ENCODE results near the gene CDKN1C.

Gene CDKN1C

GRCh38 chr11:2867142-2867541, 18.4 kb downstream of the CDKN1C start:
- no peak for DNase-seq

DNA sequence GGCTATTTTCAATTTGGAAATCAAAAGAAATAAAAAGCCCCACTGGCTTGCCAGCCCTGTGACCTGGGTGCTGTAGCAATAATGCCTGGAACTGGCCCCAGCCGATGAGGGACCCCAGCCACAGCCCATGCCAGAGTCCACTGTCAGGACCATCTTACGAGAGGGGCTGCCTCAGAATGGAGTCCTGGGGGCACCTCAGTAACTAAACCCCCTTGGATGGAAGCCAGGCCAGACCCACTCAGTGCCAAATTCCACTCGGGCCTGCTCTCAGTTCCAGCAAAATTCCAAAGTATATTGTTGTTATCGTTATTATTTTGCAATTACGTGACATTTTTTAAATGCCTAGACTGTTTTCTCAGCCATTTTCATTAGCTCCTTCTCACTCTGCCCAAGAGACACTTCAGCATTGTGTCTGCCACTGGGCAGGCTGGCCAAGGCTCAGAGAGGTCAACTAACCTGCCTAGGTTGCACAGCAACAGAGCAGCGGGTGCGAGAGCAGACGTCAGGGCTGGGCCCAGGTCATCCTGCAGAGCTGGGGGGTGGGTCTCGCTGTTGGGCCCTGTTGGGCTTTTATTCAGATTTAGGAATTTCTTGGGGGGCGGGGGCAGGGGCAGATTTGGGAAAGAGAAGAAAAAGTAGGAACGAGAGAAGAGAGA, 19.5 kb downstream of the CDKN1C start:
- no peak for DNase-seq

DNA sequence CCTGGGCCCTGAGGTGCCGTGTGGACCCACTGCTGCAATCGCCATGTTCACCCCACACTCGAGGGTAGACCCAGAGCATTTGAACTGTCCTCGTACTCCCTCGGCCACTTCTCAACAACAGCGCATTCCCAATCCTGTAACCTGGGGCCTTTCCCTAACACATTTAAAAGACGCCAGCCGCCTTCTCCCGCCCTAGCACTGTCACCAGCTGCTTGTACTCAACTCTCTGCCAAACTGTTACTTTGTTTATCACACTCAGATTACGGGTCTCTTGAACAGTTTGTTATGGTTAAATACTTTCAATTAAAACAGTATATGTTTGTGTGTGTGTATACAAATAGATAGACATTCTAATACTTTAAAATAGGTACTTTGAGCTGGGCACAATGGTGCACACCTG, 20.7 kb downstream of the CDKN1C start:
- DNase-seq = no peak

DNA sequence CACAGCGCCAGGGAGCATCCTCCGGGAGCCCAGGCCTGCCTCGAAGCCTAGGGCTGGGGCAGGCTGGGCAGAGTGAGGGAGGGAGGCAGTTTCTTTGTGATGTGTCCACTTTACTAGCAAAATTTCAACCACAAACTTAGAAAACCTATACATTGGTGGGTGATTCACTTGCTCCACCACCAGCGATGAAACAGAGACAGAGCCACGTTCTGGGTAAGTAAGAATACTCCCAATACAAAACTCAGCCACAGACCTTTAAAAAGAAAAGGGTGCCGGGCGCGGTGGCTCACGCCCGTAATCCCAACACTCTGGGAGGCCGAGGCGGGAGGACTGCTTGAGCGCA, 22.3 kb downstream of the CDKN1C start:
- DNase-seq = no peak

- DNase-seq = no peak
Observed at GRCh38 chr11:2862395-2863275, 22.9 kb downstream of the CDKN1C start.

DNA sequence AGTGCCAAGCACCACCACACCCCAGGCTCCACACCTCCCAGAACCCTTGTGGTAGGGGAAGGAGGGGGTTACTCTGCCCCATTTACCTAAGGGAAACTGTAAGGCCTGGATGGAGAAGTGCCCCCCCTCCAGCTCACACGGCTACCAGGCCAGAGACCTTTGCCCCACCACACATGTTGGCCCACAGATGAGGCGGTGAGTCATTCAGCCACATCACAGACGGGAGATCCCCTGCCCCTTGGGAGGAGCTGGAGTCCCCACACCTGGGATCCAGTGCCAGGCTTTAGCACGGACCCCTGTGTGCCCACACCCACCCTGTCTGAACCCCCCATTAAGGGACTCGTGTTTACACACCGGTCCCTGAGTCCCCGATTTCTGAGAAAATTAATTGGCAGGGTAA, 24.9 kb downstream of the CDKN1C start:
- no peak for DNase-seq

DNA sequence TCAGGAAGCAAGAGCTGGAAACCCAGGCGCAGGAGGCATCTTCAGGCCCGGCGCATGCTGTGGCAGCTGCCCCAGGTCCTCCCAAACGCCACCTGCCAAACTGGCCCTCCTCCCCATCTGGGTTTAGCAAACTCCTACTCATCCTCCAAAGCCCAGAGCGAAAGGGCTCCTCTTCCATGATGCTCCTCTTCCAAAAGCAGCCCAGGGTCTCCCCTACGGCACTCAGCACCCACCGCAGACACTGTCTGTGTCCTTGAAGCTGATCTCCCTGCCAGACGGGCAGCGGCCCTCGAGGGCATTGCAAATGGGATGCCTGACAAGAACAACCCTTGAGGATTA, 25.9 kb downstream of the CDKN1C start:
- no peak for DNase-seq

DNA sequence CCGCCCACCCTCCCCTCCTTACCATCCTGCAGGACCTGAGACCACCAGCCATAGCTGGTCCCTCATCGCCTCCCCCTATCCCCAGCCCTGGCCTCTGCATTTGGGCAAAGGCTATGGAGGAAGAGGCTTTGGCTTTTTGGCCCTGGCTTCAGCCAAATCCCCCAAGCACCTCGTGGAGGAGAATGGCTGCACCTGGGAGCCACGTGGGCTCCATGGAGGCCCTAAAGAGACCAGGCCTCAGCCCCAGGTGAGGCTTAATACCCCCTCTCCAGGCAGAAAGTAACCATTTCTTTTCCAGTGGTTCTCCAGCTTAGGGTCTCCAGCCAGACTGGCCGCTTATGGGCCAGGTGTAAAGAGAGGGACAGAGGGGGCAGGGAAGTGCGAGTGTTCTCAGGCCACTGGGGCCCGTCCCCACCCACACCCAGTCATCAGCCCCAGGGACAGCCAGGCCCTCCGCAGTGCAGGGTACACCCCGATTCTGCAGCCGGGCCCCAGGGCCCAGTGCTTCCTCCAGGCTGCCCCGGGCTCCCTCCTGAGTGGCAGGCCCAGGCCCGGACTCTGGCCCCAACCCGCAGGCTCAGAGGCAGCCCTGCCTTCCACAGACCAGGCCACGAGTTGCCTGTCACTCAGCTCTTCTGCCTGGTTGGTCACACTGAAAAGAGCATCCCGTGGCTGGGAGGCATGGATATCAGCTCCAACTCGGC, 26.4 kb downstream of the CDKN1C start:
- no peak for DNase-seq

DNA sequence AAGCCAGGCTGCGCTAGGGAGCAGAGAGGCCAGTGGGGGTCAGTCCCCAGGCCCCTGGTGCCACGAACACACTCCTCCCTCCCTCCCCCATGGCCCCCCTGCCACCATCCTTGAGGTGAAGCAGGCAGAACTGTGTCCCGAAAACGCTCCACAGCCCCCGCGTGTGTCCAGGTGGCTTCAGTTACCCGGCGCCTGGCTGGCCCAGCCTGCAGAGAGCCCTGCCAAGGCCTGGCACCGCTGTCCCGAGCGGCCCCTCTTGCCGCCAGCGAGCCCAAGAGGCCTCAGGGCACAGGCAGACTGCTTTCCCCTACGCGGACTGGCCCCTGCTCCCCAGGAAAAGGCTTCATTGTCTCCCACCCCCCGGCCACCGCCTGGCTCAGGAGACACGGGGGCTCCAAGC, 27.7 kb downstream of the CDKN1C start:
- no peak for DNase-seq

DNA sequence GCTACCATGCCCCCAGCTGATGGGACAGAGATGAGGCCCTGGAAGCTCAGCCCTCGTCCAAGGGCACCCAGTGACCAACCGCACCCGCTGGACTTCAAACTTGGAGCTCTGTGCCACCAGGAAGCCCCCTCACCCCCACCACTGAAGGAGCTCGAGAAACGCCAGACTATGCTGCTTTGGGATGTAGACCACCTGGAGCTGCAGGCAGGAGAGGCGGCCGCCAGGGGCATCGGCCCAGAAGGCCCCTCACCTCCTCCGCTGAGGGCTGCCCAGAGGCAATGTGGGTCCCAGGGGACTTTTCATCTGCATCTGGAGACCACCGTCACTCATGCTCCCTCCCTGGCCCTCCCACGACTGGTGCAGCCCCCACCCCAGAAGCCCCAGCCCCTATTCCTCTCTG, 28.3 kb downstream of the CDKN1C start:
- no peak for DNase-seq

- DNase-seq = no peak
Observed at GRCh38 chr11:2855162-2855561, 30.4 kb downstream of the CDKN1C start.

DNA sequence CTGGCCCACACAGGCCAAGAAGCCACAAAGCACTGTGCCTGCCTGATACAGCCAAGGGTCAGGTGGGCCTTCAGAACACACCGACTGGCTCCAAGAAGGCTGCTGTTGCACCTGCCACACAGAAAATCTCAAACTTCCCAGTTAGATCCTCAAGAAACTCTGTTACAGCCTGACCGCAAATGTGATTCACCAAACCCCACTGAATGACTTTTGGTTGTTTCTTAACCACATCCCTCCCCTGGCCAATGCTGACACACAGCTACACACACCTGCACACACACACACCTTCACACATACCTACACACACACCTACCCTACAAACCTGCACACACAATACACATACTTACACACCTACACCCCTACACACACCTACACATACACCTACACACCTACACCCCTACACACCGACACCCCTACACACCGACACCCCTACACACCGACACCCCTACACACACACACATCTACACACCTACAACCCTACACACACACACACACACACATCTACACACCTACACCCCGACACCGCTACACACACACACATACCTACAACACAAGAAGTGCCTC, 31.5 kb downstream of the CDKN1C start:
- DNase-seq = no peak

DNA sequence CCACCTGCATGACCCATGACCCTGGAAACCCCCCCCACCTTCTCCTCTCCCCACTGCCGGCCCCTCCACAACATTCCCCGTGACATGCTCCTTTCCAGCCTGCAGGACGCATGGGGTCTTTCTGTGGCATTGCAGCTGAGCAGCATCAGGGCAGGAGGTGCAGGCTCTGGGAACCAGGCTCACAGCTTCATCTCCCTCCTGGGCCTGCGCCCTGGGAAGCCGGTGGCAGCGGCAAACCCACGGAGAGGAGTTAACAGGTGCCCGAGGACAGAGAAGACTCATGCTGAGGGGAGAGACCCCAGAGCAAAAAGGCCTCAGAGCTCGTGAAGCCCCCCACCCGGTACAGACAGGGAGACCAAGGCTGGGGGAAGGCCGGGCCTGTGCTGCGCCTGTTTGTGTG, 32.2 kb downstream of the CDKN1C start:
- no peak for DNase-seq

DNA sequence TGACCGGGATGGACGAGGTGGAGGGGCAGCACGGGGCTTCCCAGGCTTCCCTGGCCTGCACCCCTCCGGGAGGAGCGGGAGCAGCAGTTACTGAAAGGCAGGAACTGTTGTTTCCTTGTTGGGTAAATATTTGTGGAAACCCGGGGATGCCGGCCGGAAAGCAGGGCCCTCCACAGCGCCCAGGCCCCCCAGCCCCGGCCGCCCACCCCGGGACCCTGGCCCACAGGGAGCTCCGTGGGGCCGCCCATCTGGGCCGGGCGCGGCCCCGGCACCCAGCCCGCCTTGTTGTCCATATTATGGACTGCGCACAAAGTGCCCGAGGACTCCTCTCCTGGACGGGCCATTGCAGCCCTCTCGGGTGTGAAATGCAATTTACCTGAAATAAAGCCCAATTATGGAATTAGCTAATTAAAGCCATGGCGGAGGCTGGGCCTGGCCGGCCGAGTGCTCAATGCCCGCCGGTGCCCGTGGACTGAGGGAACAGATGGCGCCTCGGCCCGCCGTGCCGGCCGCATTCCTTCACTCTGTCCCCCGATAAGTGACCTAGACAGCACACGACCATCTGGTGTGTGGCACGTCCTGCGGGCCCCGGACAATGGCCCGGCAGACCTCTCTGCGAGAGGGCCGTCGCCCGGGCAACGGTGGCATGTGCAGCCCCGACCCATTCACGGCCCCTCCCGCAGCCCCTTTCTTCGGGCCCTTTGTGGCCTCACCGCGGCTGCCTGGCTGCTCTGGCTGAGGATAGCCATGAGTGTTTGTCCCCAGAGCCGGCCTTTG, 35.4 kb downstream of the CDKN1C start:
- no peak for DNase-seq

DNA sequence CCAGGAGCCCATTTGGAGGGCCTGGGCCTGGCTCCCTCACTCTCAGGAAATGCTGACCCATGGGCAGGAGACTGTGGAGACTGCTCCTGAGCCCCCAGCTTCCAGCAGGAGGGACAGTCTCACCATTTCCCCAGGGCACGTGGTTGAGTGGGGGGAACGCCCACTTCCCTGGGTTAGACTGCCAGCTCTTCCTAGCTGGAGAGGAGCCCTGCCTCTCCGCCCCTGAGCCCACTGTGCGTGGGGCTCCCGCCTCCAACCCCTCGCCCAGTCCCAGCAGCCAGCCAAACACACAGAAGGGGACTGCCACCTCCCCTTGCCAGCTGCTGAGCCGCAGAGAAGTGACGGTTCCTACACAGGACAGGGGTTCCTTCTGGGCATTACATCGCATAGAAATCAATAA, 37.1 kb downstream of the CDKN1C start:
- DNase-seq = no peak

GRCh38 chr11:2847561-2847960, 38.0 kb downstream of the CDKN1C start:
- no peak for DNase-seq

GRCh38 chr11:2846470-2846869, 39.1 kb downstream of the CDKN1C start:
- no peak for DNase-seq

GRCh38 chr11:2846056-2846455, 39.5 kb downstream of the CDKN1C start:
- no peak for DNase-seq

GRCh38 chr11:2844996-2845395, 40.6 kb downstream of the CDKN1C start:
- DNase-seq = no peak

- no peak for DNase-seq
Observed at GRCh38 chr11:2844116-2844842, 41.3 kb downstream of the CDKN1C start.

GRCh38 chr11:2843551-2843950, 42.0 kb downstream of the CDKN1C start:
- DNase-seq = no peak

DNA sequence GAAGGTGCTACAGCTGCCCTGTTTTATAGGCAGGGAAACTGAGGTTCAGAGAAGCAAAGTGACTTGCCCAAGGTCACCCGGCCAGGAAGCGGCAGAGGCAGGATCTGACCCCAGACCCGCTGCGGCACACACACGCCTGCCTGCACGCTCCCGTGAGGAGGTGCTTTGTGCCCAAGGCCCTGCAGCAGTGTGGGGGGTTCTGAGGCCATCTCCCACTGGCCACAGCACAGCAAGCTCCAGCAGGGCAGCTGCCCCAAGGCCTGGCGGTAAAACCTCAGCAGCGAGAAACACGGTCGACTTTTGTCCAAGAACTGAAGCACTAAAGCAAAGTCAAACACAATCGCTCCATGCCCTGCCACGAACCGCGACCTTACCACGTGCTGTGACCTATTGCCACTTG, 42.7 kb downstream of the CDKN1C start:
- DNase-seq = no peak
